HepG2 (cell line): Measurements from ENCODE around the gene PLBD2. TPM values are rescaled to one million over a fixed set of nuclear protein-coding genes. Genes with fewer than 3 reads are reported as not detected.

Experiments used
- ATF3 ChIP-seq: sonication (generic); formaldehyde crosslinking; IDR thresholded peaks from 2 replicates; pipeline ENCODE4 v1.4.0; 2020; ENCODE audit warnings: missing genetic modification reagents
- KDM5A ChIP-seq: fragments of 200-600 bp; sonication (generic); IDR thresholded peaks from 2 replicates; pipeline ENCODE4 v1.7.0; 2018; ENCODE audit warnings: antibody characterized with exemption, mild to moderate bottlenecking, low read length, borderline replicate concordance
- NRL ChIP-seq: sonication (generic); formaldehyde crosslinking; IDR thresholded peaks from 2 replicates; pipeline ENCODE4 v1.5.0; 2020; ENCODE audit warnings: missing genetic modification reagents, mild to moderate bottlenecking, moderate library complexity, borderline replicate concordance
- SMAD9 ChIP-seq: sonication (generic); formaldehyde crosslinking; IDR thresholded peaks from 2 replicates; pipeline ENCODE4 v1.5.1; 2020; ENCODE audit warnings: mild to moderate bottlenecking, missing genetic modification reagents
- ZNF260 ChIP-seq: sonication (generic); formaldehyde crosslinking; IDR thresholded peaks from 2 replicates; pipeline ENCODE4 v1.4.0; 2020; ENCODE audit warnings: missing genetic modification reagents, low read depth, mild to moderate bottlenecking, borderline replicate concordance
- ZNF275 ChIP-seq: sonication (generic); formaldehyde crosslinking; IDR thresholded peaks from 2 replicates; pipeline ENCODE4 v1.8.0; 2022; ENCODE audit warnings: missing genetic modification reagents, mild to moderate bottlenecking, inconsistent platforms, borderline replicate concordance
- ZNF318 ChIP-seq: sonication (generic); formaldehyde crosslinking; IDR thresholded peaks from 2 replicates; pipeline ENCODE4 v1.4.0; 2020; ENCODE audit warnings: mild to moderate bottlenecking, missing genetic modification reagents
- ZNF343 ChIP-seq: sonication (generic); formaldehyde crosslinking; IDR thresholded peaks from 2 replicates; pipeline ENCODE4 v1.4.0; 2020; ENCODE audit warnings: mild to moderate bottlenecking, missing genetic modification reagents
- ZNF446 ChIP-seq: sonication (generic); formaldehyde crosslinking; IDR thresholded peaks from 2 replicates; pipeline ENCODE4 v1.5.0; 2020; ENCODE audit warnings: mild to moderate bottlenecking, missing genetic modification reagents
- ZNF460 ChIP-seq: sonication (generic); formaldehyde crosslinking; IDR thresholded peaks from 2 replicates; pipeline ENCODE4 v1.5.1; 2020; ENCODE audit warnings: missing genetic modification reagents, mild to moderate bottlenecking, borderline replicate concordance
- ZNF567 ChIP-seq: sonication (generic); formaldehyde crosslinking; IDR thresholded peaks from 2 replicates; pipeline ENCODE4 v1.8.1; 2023; ENCODE audit warnings: mild to moderate bottlenecking, missing genetic modification reagents, borderline replicate concordance
- ZNF609 ChIP-seq: sonication (generic); formaldehyde crosslinking; IDR thresholded peaks from 2 replicates; pipeline ENCODE4 v1.4.0; 2020; ENCODE audit warnings: mild to moderate bottlenecking, missing genetic modification reagents, borderline replicate concordance
- ZSCAN21 ChIP-seq: sonication (generic); formaldehyde crosslinking; IDR thresholded peaks from 2 replicates; pipeline ENCODE4 v1.8.0; 2022; ENCODE audit warnings: mild to moderate bottlenecking, missing genetic modification reagents, moderate library complexity, borderline replicate concordance
- polyA plus RNA-seq, 8 experiments: library from polyadenylated mRNA; depleted of rRNA in 3 of 8; stranded (reverse) in 7 of 8; unstranded in 1 of 8; fragments of >200 nt; fragmentation: Illumina TruSeq in 4 of 8; extraction: Trizol in 4 of 8; gene quantifications; 2 replicates each; pipeline versions ENCODE4 v1.2.1 to v1.2.3, GENCODE V29; 2011 to 2016; ENCODE audit warnings: low read depth in 4 of 8, missing spikeins in 1 of 8, mixed read lengths in 1 of 8; ENCODE audit not compliant: insufficient read depth in 1 of 8
- total RNA-seq, 5 experiments: library from RNA; depleted of rRNA; stranded (reverse); fragments of >200 nt; fragmentation: Illumina TruSeq; extraction: Trizol; gene quantifications; 2 replicates each; pipeline ENCODE4 v1.2.3, GENCODE V29; 2016; ENCODE audit warnings: low read depth in 1 of 5

PLBD2 gene
- total and polyA plus RNA-seq, 2 of the 13 experiments (the other 11 are each of a cell fraction or from before 2014, with no cell fraction given) = 6.7 to 8.5 TPM

- TF ChIP-seq ZNF567 (CRISPR knock-in tag) (no peak), NRL (CRISPR knock-in tag) (no peak), ATF3 (0 out of 2 replicates have a peak, but pooled peaks have one; percentile 11), ZNF275 (CRISPR knock-in tag) (no peak), ZNF260 (CRISPR knock-in tag) (no peak), ZNF318 (CRISPR knock-in tag) (no peak), ZNF609 (CRISPR knock-in tag) (0 out of 2 replicates have a peak, but pooled peaks have one; percentile 39), KDM5A (no peak), ZNF446 (0 out of 2 replicates have a peak, but pooled peaks have one; percentile 49), SMAD9 (no peak), ZSCAN21 (CRISPR knock-in tag) (peak; percentile 75; the same call in 1 of the 2 replicates), ZNF460 (CRISPR knock-in tag) (no peak), ZNF343 (CRISPR knock-in tag) (peak; percentile 42; the same call in 1 of the 2 replicates)
Measured at GRCh38 chr12:113358381-113359132, at the start of gene PLBD2 (continued).
